Measurements from ENCODE around the gene UBE3A.

Gene UBE3A

GRCh38 chr15:25451501-25451900, 12.7 kb upstream of the UBE3A start:
- H3K27me3 Mint-ChIP-seq (ENCODE audit: low read depth, poor library complexity) = no peaks in the 10 kb centered on the region
- H3K4me3 Mint-ChIP-seq = no peak overlapping the region
- H3K36me3 Mint-ChIP-seq (ENCODE audit: low read depth) = no peaks in the 10 kb centered on the region
- no peaks in the 10 kb centered on the region for H3K4me1 Mint-ChIP-seq
- H3K27ac Mint-ChIP-seq = no peak overlapping the region
- no peak for TF ChIP-seq CTCF (IDR thresholded peaks at IDR 0.05)
- DNase-seq = no peak
- H3K9me3 Mint-ChIP-seq = peaks cover 32% of the 10 kb centered on the region

- Mint-ChIP-seq H3K4me1 (no peaks in the 10 kb centered on the region), H3K9me3 (peaks cover 32% of the 10 kb centered on the region), H3K36me3 (ENCODE audit: low read depth) (no peaks in the 10 kb centered on the region), H3K4me3 (no peak overlapping the region), H3K27me3 (ENCODE audit: low read depth, poor library complexity) (peaks cover 6% of the 10 kb centered on the region), H3K27ac (no peak overlapping the region)
- DNase-seq = no peak
- TF ChIP-seq CTCF (IDR thresholded peaks at IDR 0.05) = no peak
Observed at GRCh38 chr15:25450163-25450562, 11.3 kb upstream of the UBE3A start.

- Mint-ChIP-seq H3K36me3 (ENCODE audit: low read depth) (peaks cover 13% of the 10 kb centered on the region), H3K27me3 (ENCODE audit: low read depth, poor library complexity) (peaks cover 10% of the 10 kb centered on the region), H3K27ac (no peak overlapping the region), H3K9me3 (peaks cover 12% of the 10 kb centered on the region), H3K4me3 (no peak overlapping the region), H3K4me1 (no peaks in the 10 kb centered on the region)
- no peak for TF ChIP-seq CTCF (IDR thresholded peaks at IDR 0.05)
- no peak for DNase-seq
Observed at GRCh38 chr15:25446076-25446475, 7.3 kb upstream of the UBE3A start.

- Mint-ChIP-seq H3K27me3 (ENCODE audit: low read depth, poor library complexity) (peaks cover 10% of the 10 kb centered on the region), H3K36me3 (ENCODE audit: low read depth) (peaks cover 13% of the 10 kb centered on the region), H3K9me3 (peaks cover 13% of the 10 kb centered on the region), H3K4me1 (no peaks in the 10 kb centered on the region), H3K4me3 (no peak overlapping the region), H3K27ac (no peak overlapping the region)
- DNase-seq = no peak
- TF ChIP-seq CTCF (IDR thresholded peaks at IDR 0.05) = no peak
Observed at GRCh38 chr15:25445412-25445811, 6.6 kb upstream of the UBE3A start.

GRCh38 chr15:25441111-25441510, 2.3 kb upstream of the UBE3A start:
- H3K4me3 Mint-ChIP-seq = peak overlapping the region; percentile 55
- H3K9me3 Mint-ChIP-seq = peaks cover 14% of the 10 kb centered on the region
- peaks cover 14% of the 10 kb centered on the region for H3K4me1 Mint-ChIP-seq
- no peak overlapping the region for H3K27ac Mint-ChIP-seq
- peaks cover 10% of the 10 kb centered on the region for H3K27me3 Mint-ChIP-seq (ENCODE audit: low read depth, poor library complexity)
- peaks cover 18% of the 10 kb centered on the region for H3K36me3 Mint-ChIP-seq (ENCODE audit: low read depth)
- no peak for DNase-seq
- no peak for TF ChIP-seq CTCF (IDR thresholded peaks at IDR 0.05)

GRCh38 chr15:25439369-25439836, 579 bp upstream of the UBE3A start:
- no peak for TF ChIP-seq CTCF (IDR thresholded peaks at IDR 0.05)
- peaks cover 35% of the 10 kb centered on the region for H3K36me3 Mint-ChIP-seq (ENCODE audit: low read depth)
- peak overlapping the region; percentile 96 for H3K27ac Mint-ChIP-seq
- peak overlapping the region; percentile 88 for H3K4me3 Mint-ChIP-seq
- H3K4me1 Mint-ChIP-seq = peaks cover 21% of the 10 kb centered on the region
- DNase-seq = no peak
- H3K9me3 Mint-ChIP-seq = peaks cover 31% of the 10 kb centered on the region
- peaks cover 2% of the 10 kb centered on the region for H3K27me3 Mint-ChIP-seq (ENCODE audit: low read depth, poor library complexity)

Measured in nephron progenitor cell (in vitro differentiated cells).